TTC549 (cell line): ENCODE measurements around the gene TEX19.

Source experiments
- FAIRE-seq: peaks from 2 replicates; lab custom pipeline; 2012; peaks lifted over from hg19 to GRCh38; lab: Jason Lieb, UNC

Gene TEX19

GRCh38 chr17:82390860-82391435, 31.9 kb downstream of the TEX19 start:
- FAIRE-seq = no peak

GRCh38 chr17:82391496-82392066, 32.5 kb downstream of the TEX19 start:
- no peak for FAIRE-seq

- FAIRE-seq = no peak
Measured at GRCh38 chr17:82392209-82392920, 33.3 kb downstream of the TEX19 start.

GRCh38 chr17:82392941-82393340, 33.9 kb downstream of the TEX19 start:
- FAIRE-seq = no peak

- no peak for FAIRE-seq
Measured at GRCh38 chr17:82394278-82394677, 35.2 kb downstream of the TEX19 start.

GRCh38 chr17:82396601-82397435, 37.8 kb downstream of the TEX19 start:
- FAIRE-seq = no peak

GRCh38 chr17:82397449-82398335, 38.6 kb downstream of the TEX19 start:
- no peak for FAIRE-seq

GRCh38 chr17:82399041-82399441, 40.0 kb downstream of the TEX19 start:
- FAIRE-seq = no peak

- no peak for FAIRE-seq
Measured at GRCh38 chr17:82399601-82400101, 40.6 kb downstream of the TEX19 start.

GRCh38 chr17:82400206-82400605, 41.2 kb downstream of the TEX19 start:
- FAIRE-seq = no peak

- no peak for FAIRE-seq
Measured at GRCh38 chr17:82400830-82401229, 41.8 kb downstream of the TEX19 start.

- FAIRE-seq = no peak
Measured at GRCh38 chr17:82402865-82403264, 43.8 kb downstream of the TEX19 start.

- FAIRE-seq = no peak
Measured at GRCh38 chr17:82403662-82404660, 44.9 kb downstream of the TEX19 start.

GRCh38 chr17:82405051-82405450, 46.0 kb downstream of the TEX19 start:
- FAIRE-seq = no peak

- no peak for FAIRE-seq
Measured at GRCh38 chr17:82406131-82406671, 47.2 kb downstream of the TEX19 start.

- FAIRE-seq = no peak
Measured at GRCh38 chr17:82407255-82407654, 48.2 kb downstream of the TEX19 start.

- FAIRE-seq = no peak
Measured at GRCh38 chr17:82408288-82408937, 49.4 kb downstream of the TEX19 start.

- FAIRE-seq = no peak
Measured at GRCh38 chr17:82408938-82409318, 49.9 kb downstream of the TEX19 start.

GRCh38 chr17:82410014-82410716, 51.1 kb downstream of the TEX19 start:
- FAIRE-seq = no peak
